ENCODE results near the gene PCDH1. TPM values are rescaled to one million over a fixed set of nuclear protein-coding genes. Genes with fewer than 3 reads are reported as not detected.

PCDH1 gene
- total and polyA plus RNA-seq, 2 of the 8 experiments (the other 6 are each of a cell fraction or from before 2014, with no cell fraction given): 101 to 102 TPM

DNA sequence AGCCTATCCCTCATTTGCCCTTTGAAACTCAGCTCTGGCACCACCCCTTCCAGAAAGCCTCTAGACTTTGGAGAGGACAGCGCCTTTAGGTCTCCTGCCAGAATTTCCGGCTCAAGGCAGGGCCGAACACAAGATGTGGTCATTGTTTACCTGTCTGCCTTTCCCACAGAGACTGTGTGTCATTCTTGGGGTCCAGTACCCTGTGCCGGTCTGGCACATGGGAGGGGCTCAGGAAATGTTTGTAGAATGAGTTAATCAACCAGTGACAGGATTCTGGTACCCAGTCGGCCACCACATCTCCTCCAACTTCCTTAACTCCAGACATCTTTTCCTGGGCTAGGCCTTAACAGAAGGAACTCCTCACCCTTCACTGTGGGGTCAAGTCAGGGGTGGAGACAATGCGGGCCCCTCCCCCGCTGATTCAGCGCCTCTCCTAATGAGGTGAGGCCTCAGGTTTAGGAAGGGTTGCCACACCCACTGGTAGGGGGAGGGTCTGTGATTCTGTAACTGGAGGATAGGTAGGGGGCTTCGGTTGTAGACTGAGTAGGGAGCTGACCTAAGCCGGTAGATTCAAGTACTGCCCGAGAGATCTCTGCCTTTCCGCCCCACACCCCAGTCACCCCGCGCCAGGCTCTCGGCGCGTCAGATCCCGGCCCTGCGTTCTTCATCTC, 29.3 kb downstream of the PCDH1 start (continued):
- TF ChIP-seq, protein P1, sequence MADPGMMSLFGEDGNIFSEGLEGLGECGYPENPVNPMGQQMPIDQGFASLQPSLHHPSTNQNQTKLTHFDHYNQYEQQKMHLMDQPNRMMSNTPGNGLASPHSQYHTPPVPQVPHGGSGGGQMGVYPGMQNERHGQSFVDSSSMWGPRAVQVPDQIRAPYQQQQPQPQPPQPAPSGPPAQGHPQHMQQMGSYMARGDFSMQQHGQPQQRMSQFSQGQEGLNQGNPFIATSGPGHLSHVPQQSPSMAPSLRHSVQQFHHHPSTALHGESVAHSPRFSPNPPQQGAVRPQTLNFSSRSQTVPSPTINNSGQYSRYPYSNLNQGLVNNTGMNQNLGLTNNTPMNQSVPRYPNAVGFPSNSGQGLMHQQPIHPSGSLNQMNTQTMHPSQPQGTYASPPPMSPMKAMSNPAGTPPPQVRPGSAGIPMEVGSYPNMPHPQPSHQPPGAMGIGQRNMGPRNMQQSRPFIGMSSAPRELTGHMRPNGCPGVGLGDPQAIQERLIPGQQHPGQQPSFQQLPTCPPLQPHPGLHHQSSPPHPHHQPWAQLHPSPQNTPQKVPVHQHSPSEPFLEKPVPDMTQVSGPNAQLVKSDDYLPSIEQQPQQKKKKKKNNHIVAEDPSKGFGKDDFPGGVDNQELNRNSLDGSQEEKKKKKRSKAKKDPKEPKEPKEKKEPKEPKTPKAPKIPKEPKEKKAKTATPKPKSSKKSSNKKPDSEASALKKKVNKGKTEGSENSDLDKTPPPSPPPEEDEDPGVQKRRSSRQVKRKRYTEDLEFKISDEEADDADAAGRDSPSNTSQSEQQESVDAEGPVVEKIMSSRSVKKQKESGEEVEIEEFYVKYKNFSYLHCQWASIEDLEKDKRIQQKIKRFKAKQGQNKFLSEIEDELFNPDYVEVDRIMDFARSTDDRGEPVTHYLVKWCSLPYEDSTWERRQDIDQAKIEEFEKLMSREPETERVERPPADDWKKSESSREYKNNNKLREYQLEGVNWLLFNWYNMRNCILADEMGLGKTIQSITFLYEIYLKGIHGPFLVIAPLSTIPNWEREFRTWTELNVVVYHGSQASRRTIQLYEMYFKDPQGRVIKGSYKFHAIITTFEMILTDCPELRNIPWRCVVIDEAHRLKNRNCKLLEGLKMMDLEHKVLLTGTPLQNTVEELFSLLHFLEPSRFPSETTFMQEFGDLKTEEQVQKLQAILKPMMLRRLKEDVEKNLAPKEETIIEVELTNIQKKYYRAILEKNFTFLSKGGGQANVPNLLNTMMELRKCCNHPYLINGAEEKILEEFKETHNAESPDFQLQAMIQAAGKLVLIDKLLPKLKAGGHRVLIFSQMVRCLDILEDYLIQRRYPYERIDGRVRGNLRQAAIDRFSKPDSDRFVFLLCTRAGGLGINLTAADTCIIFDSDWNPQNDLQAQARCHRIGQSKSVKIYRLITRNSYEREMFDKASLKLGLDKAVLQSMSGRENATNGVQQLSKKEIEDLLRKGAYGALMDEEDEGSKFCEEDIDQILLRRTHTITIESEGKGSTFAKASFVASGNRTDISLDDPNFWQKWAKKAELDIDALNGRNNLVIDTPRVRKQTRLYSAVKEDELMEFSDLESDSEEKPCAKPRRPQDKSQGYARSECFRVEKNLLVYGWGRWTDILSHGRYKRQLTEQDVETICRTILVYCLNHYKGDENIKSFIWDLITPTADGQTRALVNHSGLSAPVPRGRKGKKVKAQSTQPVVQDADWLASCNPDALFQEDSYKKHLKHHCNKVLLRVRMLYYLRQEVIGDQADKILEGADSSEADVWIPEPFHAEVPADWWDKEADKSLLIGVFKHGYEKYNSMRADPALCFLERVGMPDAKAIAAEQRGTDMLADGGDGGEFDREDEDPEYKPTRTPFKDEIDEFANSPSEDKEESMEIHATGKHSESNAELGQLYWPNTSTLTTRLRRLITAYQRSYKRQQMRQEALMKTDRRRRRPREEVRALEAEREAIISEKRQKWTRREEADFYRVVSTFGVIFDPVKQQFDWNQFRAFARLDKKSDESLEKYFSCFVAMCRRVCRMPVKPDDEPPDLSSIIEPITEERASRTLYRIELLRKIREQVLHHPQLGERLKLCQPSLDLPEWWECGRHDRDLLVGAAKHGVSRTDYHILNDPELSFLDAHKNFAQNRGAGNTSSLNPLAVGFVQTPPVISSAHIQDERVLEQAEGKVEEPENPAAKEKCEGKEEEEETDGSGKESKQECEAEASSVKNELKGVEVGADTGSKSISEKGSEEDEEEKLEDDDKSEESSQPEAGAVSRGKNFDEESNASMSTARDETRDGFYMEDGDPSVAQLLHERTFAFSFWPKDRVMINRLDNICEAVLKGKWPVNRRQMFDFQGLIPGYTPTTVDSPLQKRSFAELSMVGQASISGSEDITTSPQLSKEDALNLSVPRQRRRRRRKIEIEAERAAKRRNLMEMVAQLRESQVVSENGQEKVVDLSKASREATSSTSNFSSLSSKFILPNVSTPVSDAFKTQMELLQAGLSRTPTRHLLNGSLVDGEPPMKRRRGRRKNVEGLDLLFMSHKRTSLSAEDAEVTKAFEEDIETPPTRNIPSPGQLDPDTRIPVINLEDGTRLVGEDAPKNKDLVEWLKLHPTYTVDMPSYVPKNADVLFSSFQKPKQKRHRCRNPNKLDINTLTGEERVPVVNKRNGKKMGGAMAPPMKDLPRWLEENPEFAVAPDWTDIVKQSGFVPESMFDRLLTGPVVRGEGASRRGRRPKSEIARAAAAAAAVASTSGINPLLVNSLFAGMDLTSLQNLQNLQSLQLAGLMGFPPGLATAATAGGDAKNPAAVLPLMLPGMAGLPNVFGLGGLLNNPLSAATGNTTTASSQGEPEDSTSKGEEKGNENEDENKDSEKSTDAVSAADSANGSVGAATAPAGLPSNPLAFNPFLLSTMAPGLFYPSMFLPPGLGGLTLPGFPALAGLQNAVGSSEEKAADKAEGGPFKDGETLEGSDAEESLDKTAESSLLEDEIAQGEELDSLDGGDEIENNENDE (IDR thresholded peaks at IDR 0.05; ENCODE audit: insufficient replicate concordance, low read length): no peak
- TF ChIP-seq HDAC6 (IDR thresholded peaks at IDR 0.05; ENCODE audit: low read depth, low read length) (no peak), PHF8 (conservative IDR thresholded peaks at IDR 0.05; ENCODE audit: low read depth, low read length) (no peak), BRCA1 (IDR thresholded peaks at IDR 0.05; ENCODE audit: low read depth, low read length) (no peak), CBX8 (IDR thresholded peaks at IDR 0.05; ENCODE audit: borderline replicate concordance, low read depth, low read length) (no peak), CEBPB (IDR thresholded peaks at IDR 0.05; ENCODE audit: low read depth, low read length) (peak; percentile 58; the same call in 1 of the 2 replicates), TBP (IDR thresholded peaks at IDR 0.05; ENCODE audit: low read depth, low read length) (no peak; the same call in none of the 2 replicates), SAP30 (IDR thresholded peaks at IDR 0.05; ENCODE audit: insufficient read depth, insufficient replicate concordance, low read length) (no peak)
- TF ChIP-seq, protein P2, sequence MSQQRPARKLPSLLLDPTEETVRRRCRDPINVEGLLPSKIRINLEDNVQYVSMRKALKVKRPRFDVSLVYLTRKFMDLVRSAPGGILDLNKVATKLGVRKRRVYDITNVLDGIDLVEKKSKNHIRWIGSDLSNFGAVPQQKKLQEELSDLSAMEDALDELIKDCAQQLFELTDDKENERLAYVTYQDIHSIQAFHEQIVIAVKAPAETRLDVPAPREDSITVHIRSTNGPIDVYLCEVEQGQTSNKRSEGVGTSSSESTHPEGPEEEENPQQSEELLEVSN (IDR thresholded peaks at IDR 0.05): 0 out of 2 replicates have a peak, but pooled peaks have one; percentile 4

Measured in H1 (cell line).